Endothelial cell of umbilical vein (primary cell): ENCODE data around the gene STK17A. TPM values are rescaled to one million over a fixed set of nuclear protein-coding genes. Genes with fewer than 3 reads are reported as not detected.
A peak's percentile ranks its signal among the peaks of the same experiment; 100 is the strongest.

Experiments used
- BruUV-seq: library from RNA; stranded (reverse); fragments of 400-500 nt; replicated peaks from 2 replicates; lab custom pipeline; 2021; lab: Mats Ljungman, UMichigan
- CTCF ChIA-PET: fragments of 300-600, 350-600 bp; sonication (Branson Sonifier 250); formaldehyde crosslinking; loops from one replicate; lab custom pipeline; 2021; ENCODE audit warnings: antibody characterized with exemption, inconsistent platforms; lab: Charles Lee
- POLR2A ChIA-PET: fragments of 300-600, 350-600 bp; sonication (Branson Sonifier 250); formaldehyde crosslinking; loops from one replicate; lab custom pipeline; 2021; ENCODE audit warnings: antibody characterized with exemption, inconsistent platforms; lab: Charles Lee
- DNase-seq: peaks from one replicate; pipeline ENCODE4 v3.0.0-alpha.2; 2011; ENCODE audit warnings: low read depth, low spot score
- FAIRE-seq: peaks from 2 replicates; lab custom pipeline; 2011; peaks lifted over from hg19 to GRCh38; lab: Jason Lieb, UNC
- H2AFZ ChIP-seq: 2 replicates; pipeline ENCODE4 v1.6.0; 2012; ENCODE audit warnings: low read depth, low read length, control low read depth, inconsistent platforms
- H3K27ac ChIP-seq: 2 replicates; pipeline ENCODE4 v1.5.1; 2011; ENCODE audit warnings: low read depth, mild to moderate bottlenecking, control low read depth, low read length, moderate library complexity; ENCODE audit not compliant: insufficient read depth
- H3K27me3 ChIP-seq, 2 experiments: 2 replicates each; pipeline versions ENCODE4 v1.6.0 to v1.6.1; 2011; ENCODE audit warnings: low read length in 2 of 2, mixed read lengths in 1 of 2; ENCODE audit not compliant: control insufficient read depth in 2 of 2, insufficient read depth in 2 of 2
- H3K36me3 ChIP-seq, 2 experiments: 2 replicates in 1 of 2; 3 replicates in 1 of 2; pipeline ENCODE4 v1.5.1; 2011; ENCODE audit warnings: low read length in 2 of 2, mild to moderate bottlenecking in 1 of 2, moderate library complexity in 1 of 2; ENCODE audit not compliant: control insufficient read depth in 2 of 2, insufficient read depth in 2 of 2; ENCODE audit errors: extremely low read depth in 1 of 2
- H3K4me1 ChIP-seq: 3 replicates; pipeline ENCODE4 v1.5.1; 2011; ENCODE audit warnings: mild to moderate bottlenecking, low read length; ENCODE audit not compliant: control insufficient read depth, insufficient read depth; ENCODE audit errors: extremely low read depth
- H3K4me2 ChIP-seq: 2 replicates; pipeline ENCODE4 v1.6.1; 2011; ENCODE audit warnings: low read length, control low read depth, mixed read lengths; ENCODE audit not compliant: insufficient read depth
- H3K4me3 ChIP-seq, 3 experiments: fragments of 200-600 bp in 1 of 3; sonication (generic), shearing (Covaris generic) in 1 of 3; replicated peaks in 1 of 3; 2 replicates each; pipeline ENCODE4 v1.5.1; 2011 to 2016; ENCODE audit warnings: control low read depth in 3 of 3, low read length in 3 of 3, mild to moderate bottlenecking in 2 of 3, inconsistent platforms in 1 of 3, low read depth in 1 of 3, moderate library complexity in 1 of 3; ENCODE audit not compliant: insufficient read depth in 1 of 3
- H3K79me2 ChIP-seq: 2 replicates; pipeline ENCODE4 v1.6.0; 2012; ENCODE audit warnings: low read length, inconsistent platforms; ENCODE audit not compliant: control insufficient read depth, insufficient read depth
- H3K9ac ChIP-seq: replicated peaks from 2 replicates; pipeline ENCODE3; 2011; ENCODE audit warnings: low read length, control low read depth; ENCODE audit not compliant: insufficient read depth; ENCODE audit errors: extremely low read depth
- H3K9me1 ChIP-seq: replicated peaks from 3 replicates; pipeline ENCODE4 v1.6.0; 2011; ENCODE audit warnings: mild to moderate bottlenecking, low read length; ENCODE audit not compliant: control insufficient read depth, insufficient read depth; ENCODE audit errors: extremely low read depth
- H3K9me3 ChIP-seq: replicated peaks from 2 replicates; pipeline ENCODE4 v1.5.1; 2012; ENCODE audit warnings: low read length, inconsistent platforms; ENCODE audit not compliant: control insufficient read depth, insufficient read depth
- H4K20me1 ChIP-seq: replicated peaks from 2 replicates; pipeline ENCODE3; 2011; ENCODE audit warnings: mild to moderate bottlenecking, low read length; ENCODE audit not compliant: control insufficient read depth, insufficient read depth; ENCODE audit errors: extremely low read depth
- EZH2 ChIP-seq: IDR thresholded peaks from 2 replicates; pipeline ENCODE4 v1.6.1; 2012; ENCODE audit warnings: borderline replicate concordance, low read depth, mild to moderate bottlenecking, moderate library complexity, low read length, inconsistent platforms; ENCODE audit not compliant: severe bottlenecking
- FOS ChIP-seq: IDR thresholded peaks from 2 replicates; pipeline ENCODE4 v1.6.1; 2011; ENCODE audit warnings: mild to moderate bottlenecking, low read length, moderate library complexity, borderline replicate concordance; ENCODE audit not compliant: insufficient read depth
- GATA2 ChIP-seq: IDR thresholded peaks from 2 replicates; pipeline ENCODE4 v1.7.0; 2011; ENCODE audit warnings: low read depth, mild to moderate bottlenecking, moderate library complexity, mixed read lengths, low read length; ENCODE audit not compliant: insufficient read length, insufficient read depth
- JUN ChIP-seq: IDR thresholded peaks from 2 replicates; pipeline ENCODE4 v1.6.1; 2011; ENCODE audit warnings: borderline replicate concordance, low read depth; ENCODE audit not compliant: insufficient read length, insufficient read depth
- MYC ChIP-seq: IDR thresholded peaks from one replicate; pipeline ENCODE4 v1.6.1; 2011; ENCODE audit warnings: mild to moderate bottlenecking, low read depth, low read length
- POLR2A ChIP-seq: IDR thresholded peaks from 2 replicates; pipeline ENCODE4 v1.6.1; 2012; ENCODE audit warnings: low read depth, mild to moderate bottlenecking, control low read depth, low read length
- POLR2AphosphoS5 ChIP-seq: IDR thresholded peaks from 2 replicates; pipeline ENCODE4 v1.6.1; 2012; ENCODE audit warnings: low read depth, mild to moderate bottlenecking, control low read depth, low read length, moderate library complexity; ENCODE audit not compliant: insufficient read depth
- dilution Hi-C: fragments of 300-500 bp; cut with MboI; formaldehyde crosslinking; loops from one replicate; pipeline ENCODE4 v1.15.0; 2019; ENCODE audit warnings: low sequenced_read_pairs; ENCODE audit not compliant: extremely low pct_ligation_motif_present
- intact Hi-C: fragments of 100-400 bp; cut with micrococcal nuclease; formaldehyde crosslinking; loops from one replicate; pipeline ENCODE4 v1.10.0; 2022
- polyA plus RNA-seq, 4 experiments: library from polyadenylated mRNA; depleted of rRNA in 3 of 4; stranded (reverse) in 3 of 4; unstranded in 1 of 4; fragments of >200 nt; gene quantifications; 2 replicates each; pipeline versions ENCODE4 v1.2.1 to v1.2.3, GENCODE V29; 2011 to 2012; ENCODE audit warnings: missing spikeins in 1 of 4
- total RNA-seq: library from RNA; stranded (reverse); gene quantifications from 2 replicates; pipeline ENCODE4 v1.2.3, GENCODE V29; 2021
- TF ChIP-seq, protein P1 (sequence below): IDR thresholded peaks from 2 replicates; pipeline ENCODE4 v1.6.1; 2011; ENCODE audit not compliant: insufficient read depth, insufficient read length
- TF ChIP-seq, protein P2 (sequence below), 2 donors: IDR thresholded peaks; 1 replicate in 1 of 2; 2 replicates in 1 of 2; pipeline ENCODE4 v1.5.1; 2011; ENCODE audit warnings: low read length in 2 of 2, mild to moderate bottlenecking in 2 of 2, moderate library complexity in 2 of 2, control low read depth in 1 of 2, inconsistent platforms in 1 of 2, low read depth in 1 of 2; ENCODE audit not compliant: insufficient read depth in 1 of 2; ENCODE audit errors: extremely low read depth in 1 of 2

The STK17A gene
- total and polyA plus RNA-seq, 2 donors (not counting 3 experiments of a cell fraction or from before 2014, with no cell fraction given) = 11.7 to 58.8 TPM

DNA sequence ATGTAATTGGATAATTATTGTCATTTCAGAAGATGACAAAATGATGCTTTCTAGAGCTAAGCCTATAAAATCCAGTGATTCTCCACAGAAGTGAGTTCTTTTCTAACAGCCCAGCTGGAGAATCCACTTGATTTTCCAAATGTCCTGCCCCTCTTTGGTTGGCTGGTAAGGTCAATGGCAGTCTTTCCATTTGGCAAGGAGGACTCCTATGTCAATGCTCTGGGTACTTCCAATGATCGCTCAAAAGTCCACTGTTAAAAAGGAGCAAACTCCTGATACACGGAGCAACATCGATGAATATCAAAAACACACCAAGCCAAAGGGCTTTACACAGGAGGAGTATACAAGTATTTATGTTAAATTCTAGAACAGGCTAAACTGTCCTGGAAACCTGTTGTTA lies 57.8 kb downstream of the STK17A start:
- H3K9me1 ChIP-seq = no peaks in the 10 kb centered on the region
- no peak for TF ChIP-seq EZH2
- TF ChIP-seq, protein P1, sequence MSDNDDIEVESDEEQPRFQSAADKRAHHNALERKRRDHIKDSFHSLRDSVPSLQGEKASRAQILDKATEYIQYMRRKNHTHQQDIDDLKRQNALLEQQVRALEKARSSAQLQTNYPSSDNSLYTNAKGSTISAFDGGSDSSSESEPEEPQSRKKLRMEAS = no peak
- no peak for TF ChIP-seq MYC
- TF ChIP-seq GATA2 = no peak
- no peak for TF ChIP-seq FOS
- TF ChIP-seq POLR2AphosphoS5 = no peak
- TF ChIP-seq, protein P2, sequence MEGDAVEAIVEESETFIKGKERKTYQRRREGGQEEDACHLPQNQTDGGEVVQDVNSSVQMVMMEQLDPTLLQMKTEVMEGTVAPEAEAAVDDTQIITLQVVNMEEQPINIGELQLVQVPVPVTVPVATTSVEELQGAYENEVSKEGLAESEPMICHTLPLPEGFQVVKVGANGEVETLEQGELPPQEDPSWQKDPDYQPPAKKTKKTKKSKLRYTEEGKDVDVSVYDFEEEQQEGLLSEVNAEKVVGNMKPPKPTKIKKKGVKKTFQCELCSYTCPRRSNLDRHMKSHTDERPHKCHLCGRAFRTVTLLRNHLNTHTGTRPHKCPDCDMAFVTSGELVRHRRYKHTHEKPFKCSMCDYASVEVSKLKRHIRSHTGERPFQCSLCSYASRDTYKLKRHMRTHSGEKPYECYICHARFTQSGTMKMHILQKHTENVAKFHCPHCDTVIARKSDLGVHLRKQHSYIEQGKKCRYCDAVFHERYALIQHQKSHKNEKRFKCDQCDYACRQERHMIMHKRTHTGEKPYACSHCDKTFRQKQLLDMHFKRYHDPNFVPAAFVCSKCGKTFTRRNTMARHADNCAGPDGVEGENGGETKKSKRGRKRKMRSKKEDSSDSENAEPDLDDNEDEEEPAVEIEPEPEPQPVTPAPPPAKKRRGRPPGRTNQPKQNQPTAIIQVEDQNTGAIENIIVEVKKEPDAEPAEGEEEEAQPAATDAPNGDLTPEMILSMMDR (IDR thresholded peaks at IDR 0.05; ENCODE audit: extremely low read depth in 1 of 2, insufficient read depth in 1 of 2, low read depth in 1 of 2, low read length in 2 of 2) = no peak
- TF ChIP-seq POLR2A = no peak
- no peak for TF ChIP-seq JUN
- intact Hi-C loops (loop anchor here (1.0 kb wide), 5 partner anchors 8 to 60 kb away; no protein-coding TSS in a partner anchor), dilution Hi-C loops (no loop called here)
- H3K9me3 ChIP-seq = no peaks in the 10 kb centered on the region
- H3K4me2 ChIP-seq = peak overlapping the region; percentile 62
- FAIRE-seq (no peak), DNase-seq (no peak)
- no peaks in the 10 kb centered on the region for H4K20me1 ChIP-seq
- CTCF ChIA-PET = interaction anchor here (0.9 to 5.1 kb wide), 11 partner anchors 9 to 80 kb away, joined by 4 to 82 read pairs (median 8); partner anchors contain the start of gene STK17A
- H2AFZ ChIP-seq = no peak overlapping the region
- POLR2A ChIA-PET = interaction anchor here (0.6 to 2.1 kb wide), 3 partner anchors 56 to 59 kb away, joined by 3 to 18 read pairs (median 6); partner anchors contain the start of gene STK17A
- peak overlapping the region; percentile 88 for H3K9ac ChIP-seq
- H3K79me2 ChIP-seq = peaks cover 42% of the 10 kb centered on the region
- peak overlapping the region; percentile 97 for H3K27ac ChIP-seq
- H3K36me3 ChIP-seq = peaks cover 2 to 7% of the 10 kb centered on the region in 2 experiments
- peaks cover 54% of the 10 kb centered on the region for H3K4me1 ChIP-seq
- no peaks in the 10 kb centered on the region for H3K27me3 ChIP-seq
- no peak overlapping the region for H3K4me3 ChIP-seq
- no TSS peak for BruUV-seq
